Neural cell (in vitro differentiated cells): ENCODE data around the gene PPP1R27.

ENCODE experiments used
- EZH2 ChIP-seq: fragments of 200-600, 300-800 bp; shearing (Covaris generic), sonication (generic); IDR thresholded peaks from 2 replicates; pipeline ENCODE4 v1.6.1; 2014; ENCODE audit warnings: antibody characterized with exemption, low read length, borderline replicate concordance, mild to moderate bottlenecking; ENCODE audit not compliant: insufficient read depth, poor library complexity, severe bottlenecking
- POLR2AphosphoS5 ChIP-seq: IDR thresholded peaks from 2 replicates; pipeline ENCODE4 v1.6.1; 2012
- RAD21 ChIP-seq: fragments of 450-650 bp; conservative IDR thresholded peaks from 2 replicates; pipeline ENCODE4 v1.6.1; 2014; ENCODE audit warnings: antibody characterized with exemption, mild to moderate bottlenecking, moderate library complexity
- TF ChIP-seq, protein P1 (sequence below): fragments of 450-650 bp; IDR thresholded peaks from 2 replicates; pipeline ENCODE4 v1.5.1; 2014; ENCODE audit warnings: antibody characterized with exemption, mild to moderate bottlenecking, moderate library complexity; ENCODE audit not compliant: poor library complexity, severe bottlenecking

DNA sequence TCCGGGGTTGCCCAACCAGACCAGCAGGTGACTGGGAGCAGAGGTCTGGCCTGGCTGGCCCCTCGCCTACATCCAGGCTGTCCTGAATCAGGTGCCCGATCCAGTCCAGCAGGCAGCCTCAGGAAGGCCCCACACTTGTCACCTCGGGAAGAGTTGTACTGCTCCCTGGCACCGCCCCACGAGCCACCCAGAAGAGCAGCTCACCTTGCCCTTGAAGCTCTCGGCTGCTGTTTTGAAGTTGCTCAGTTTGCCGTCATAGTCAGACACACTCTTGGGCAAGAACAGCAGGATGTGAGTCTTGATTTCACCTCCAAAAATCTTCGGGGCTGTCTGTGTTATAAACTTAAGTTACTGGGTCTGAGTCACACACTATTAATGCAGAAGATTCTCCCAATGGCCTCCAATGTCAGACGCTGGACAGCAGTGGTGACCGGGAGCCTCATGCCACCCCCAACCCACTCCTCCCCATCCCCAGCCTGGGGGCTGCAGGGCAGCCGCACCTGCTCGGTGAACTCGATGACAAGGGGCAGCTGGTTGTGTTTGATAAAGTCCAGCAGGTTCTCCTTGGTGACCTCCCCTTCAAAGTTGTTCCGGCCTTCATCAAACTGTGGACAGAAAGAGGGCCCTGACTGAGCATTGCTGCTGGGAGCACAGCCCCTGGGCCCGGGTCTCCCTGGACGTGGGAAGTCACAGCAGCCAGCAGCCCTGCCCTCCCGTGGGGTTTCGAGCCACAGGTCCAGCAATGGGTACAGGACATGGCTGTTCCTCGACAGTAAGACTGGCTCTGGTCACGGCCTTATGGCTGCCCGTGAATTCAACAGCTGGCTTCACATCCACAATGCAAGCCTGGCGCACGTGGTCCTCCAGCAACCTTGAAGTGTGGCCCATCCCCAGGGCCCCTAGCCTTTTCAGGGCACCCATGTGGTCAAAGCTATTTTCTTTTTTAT, 12.2 kb upstream of the PPP1R27 start:
- TF ChIP-seq, protein P1, sequence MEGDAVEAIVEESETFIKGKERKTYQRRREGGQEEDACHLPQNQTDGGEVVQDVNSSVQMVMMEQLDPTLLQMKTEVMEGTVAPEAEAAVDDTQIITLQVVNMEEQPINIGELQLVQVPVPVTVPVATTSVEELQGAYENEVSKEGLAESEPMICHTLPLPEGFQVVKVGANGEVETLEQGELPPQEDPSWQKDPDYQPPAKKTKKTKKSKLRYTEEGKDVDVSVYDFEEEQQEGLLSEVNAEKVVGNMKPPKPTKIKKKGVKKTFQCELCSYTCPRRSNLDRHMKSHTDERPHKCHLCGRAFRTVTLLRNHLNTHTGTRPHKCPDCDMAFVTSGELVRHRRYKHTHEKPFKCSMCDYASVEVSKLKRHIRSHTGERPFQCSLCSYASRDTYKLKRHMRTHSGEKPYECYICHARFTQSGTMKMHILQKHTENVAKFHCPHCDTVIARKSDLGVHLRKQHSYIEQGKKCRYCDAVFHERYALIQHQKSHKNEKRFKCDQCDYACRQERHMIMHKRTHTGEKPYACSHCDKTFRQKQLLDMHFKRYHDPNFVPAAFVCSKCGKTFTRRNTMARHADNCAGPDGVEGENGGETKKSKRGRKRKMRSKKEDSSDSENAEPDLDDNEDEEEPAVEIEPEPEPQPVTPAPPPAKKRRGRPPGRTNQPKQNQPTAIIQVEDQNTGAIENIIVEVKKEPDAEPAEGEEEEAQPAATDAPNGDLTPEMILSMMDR: no peak
- TF ChIP-seq RAD21 (no peak), EZH2 (no peak), POLR2AphosphoS5 (no peak)
